Upper lobe of right lung (tissue), 1 donor: Measurements from ENCODE around the gene TESMIN. TPM values are rescaled to one million over a fixed set of nuclear protein-coding genes. Genes with fewer than 3 reads are reported as not detected.

ENCODE experiments used
- ATAC-seq: fragments of 200-7000 bp; cut with Tn5 transposase; one replicate; pipeline ENCODE4 v1.9.1; 2020; ENCODE audit warnings: mild to moderate bottlenecking, moderate library complexity
- DNase-seq: peaks from one replicate; pipeline ENCODE4 v3.0.0-alpha.2; 2020
- H3K27ac ChIP-seq: fragments of 200-600 bp; one replicate; pipeline ENCODE4 v1.8.0; 2022
- H3K27me3 ChIP-seq: fragments of 200-600 bp; one replicate; pipeline ENCODE4 v1.8.0; 2022; ENCODE audit warnings: mild to moderate bottlenecking
- H3K36me3 ChIP-seq: fragments of 200-600 bp; one replicate; pipeline ENCODE4 v1.8.0; 2022
- H3K4me1 ChIP-seq: fragments of 200-600 bp; one replicate; pipeline ENCODE4 v1.8.0; 2022
- H3K4me3 ChIP-seq: fragments of 200-600 bp; one replicate; pipeline ENCODE4 v1.8.0; 2022; ENCODE audit warnings: mild to moderate bottlenecking
- H3K9me3 ChIP-seq: fragments of 200-600 bp; one replicate; pipeline ENCODE4 v1.8.0; 2022
- intact Hi-C: fragments of 100-400 bp; cut with DNase I; formaldehyde crosslinking; loops from one replicate; pipeline ENCODE4 v1.11.0; 2022
- total RNA-seq: library from RNA; stranded (reverse); fragmentation: NEBNext Ultra II Directional; extraction: Animal tissue kit (Norgen Biotek cat#: 25700); gene quantifications from one replicate; pipeline ENCODE4 v1.2.1, GENCODE V29; 2021
- TF ChIP-seq, protein P1 (sequence below): fragments of 200-600 bp; IDR thresholded peaks from one replicate; pipeline ENCODE4 v1.8.0; 2022; ENCODE audit warnings: antibody characterized with exemption
- donor health status: DM: no; HTN: yes; CAD: no; lungs with severe emphysema.

Gene TESMIN
- total RNA-seq, 1 donor from 2014 or later: 0.81 TPM

DNA sequence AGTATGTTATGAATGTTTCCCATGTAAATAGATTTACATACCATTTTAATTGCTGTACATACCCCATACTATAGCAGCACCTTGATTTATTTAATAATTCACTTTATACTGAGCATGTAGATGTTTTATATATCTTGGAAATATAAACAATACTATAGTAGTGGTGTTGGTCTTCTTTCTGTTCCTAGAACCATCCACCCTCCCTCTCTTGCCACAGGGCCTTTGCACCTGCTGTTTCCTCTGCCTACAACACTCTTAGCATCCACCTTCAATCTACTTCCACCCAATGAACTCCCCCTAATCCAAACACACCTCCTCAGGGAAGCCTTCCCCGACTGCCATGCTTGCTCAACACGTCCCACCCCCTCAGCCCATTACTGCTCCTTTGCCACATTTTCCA, 30.2 kb downstream of the TESMIN start:
- H3K36me3 ChIP-seq: no peaks in the 10 kb centered on the region
- H3K9me3 ChIP-seq: peaks cover 6% of the 10 kb centered on the region
- no peaks in the 10 kb centered on the region for H3K27me3 ChIP-seq
- no peak overlapping the region for H3K27ac ChIP-seq
- no peaks in the 10 kb centered on the region for H3K4me1 ChIP-seq
- intact Hi-C loops: no loop called here
- DNase-seq: no peak
- ATAC-seq: no peak
- H3K4me3 ChIP-seq: no peak overlapping the region
- TF ChIP-seq, protein P1, sequence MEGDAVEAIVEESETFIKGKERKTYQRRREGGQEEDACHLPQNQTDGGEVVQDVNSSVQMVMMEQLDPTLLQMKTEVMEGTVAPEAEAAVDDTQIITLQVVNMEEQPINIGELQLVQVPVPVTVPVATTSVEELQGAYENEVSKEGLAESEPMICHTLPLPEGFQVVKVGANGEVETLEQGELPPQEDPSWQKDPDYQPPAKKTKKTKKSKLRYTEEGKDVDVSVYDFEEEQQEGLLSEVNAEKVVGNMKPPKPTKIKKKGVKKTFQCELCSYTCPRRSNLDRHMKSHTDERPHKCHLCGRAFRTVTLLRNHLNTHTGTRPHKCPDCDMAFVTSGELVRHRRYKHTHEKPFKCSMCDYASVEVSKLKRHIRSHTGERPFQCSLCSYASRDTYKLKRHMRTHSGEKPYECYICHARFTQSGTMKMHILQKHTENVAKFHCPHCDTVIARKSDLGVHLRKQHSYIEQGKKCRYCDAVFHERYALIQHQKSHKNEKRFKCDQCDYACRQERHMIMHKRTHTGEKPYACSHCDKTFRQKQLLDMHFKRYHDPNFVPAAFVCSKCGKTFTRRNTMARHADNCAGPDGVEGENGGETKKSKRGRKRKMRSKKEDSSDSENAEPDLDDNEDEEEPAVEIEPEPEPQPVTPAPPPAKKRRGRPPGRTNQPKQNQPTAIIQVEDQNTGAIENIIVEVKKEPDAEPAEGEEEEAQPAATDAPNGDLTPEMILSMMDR: no peak

DNA sequence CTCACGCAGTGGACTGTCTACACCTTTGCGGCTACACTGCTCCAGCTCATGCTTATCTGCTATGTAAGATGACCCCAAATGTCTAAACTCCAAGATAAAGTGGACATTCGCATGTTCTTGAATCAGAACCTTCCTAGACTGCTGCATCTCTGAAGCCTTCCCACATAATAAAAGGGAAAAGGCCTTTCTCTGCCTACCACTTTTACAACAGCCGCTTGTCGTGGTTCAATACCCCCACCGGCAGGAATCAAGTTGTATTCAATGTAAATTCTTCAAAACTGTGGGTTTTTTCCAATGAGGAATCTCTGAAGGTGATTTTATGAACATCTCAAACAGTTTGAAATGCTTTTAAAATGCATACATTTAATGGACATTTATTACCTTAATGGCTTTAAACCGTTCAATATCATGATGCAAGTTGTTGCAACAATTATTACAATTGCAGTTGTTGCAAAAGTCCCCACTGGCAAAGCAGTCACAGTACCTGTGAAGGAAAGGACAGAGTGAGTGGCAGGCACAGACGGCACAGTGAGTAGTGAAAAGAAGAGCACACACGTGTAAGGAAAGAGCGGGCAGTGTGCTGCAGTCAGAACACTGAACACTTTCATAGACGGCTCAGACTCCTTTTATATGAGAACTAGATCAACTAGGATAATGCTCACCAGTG, 35.7 kb downstream of the TESMIN start:
- no peaks in the 10 kb centered on the region for H3K27me3 ChIP-seq
- intact Hi-C loops: no loop called here

DNA sequence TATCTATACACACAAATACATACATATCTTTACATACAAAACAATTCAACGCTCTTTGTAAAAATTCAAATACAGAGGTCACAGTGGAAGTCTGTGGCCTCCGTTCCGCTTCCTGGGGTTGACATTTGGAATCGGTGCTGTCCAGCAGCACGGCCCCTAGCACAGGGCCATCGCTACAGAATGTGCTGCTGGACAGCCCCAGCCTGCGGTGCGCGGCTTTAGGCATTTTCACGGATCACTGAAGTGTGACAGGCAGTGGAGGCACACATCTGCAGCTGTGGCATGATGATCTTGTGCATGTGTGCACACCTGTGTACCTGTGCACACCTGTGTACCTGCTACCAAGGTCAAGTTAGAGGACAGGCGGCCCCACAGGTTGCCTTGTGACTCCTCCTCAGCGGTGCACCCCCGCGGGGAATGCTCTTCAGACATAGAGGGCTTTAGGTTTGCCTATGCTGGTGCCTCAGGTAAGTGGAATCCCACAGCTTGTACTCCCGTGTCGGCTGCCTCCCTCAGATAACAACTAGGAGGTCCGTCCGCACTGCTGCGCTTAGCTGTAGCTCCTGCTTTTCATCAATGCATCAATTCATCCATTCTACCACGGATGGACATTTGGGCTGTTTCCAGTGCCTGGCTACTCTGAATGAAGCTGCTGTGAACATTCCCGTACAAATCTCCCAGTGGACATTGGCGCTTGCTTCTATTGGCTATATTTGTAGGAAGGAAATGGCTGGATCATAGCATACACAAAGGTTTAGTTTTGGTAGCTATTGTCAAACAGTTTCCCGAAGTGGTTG, 37.1 kb downstream of the TESMIN start:
- TF ChIP-seq, protein P1: no peak
- H3K27ac ChIP-seq: no peak overlapping the region
- H3K27me3 ChIP-seq: no peaks in the 10 kb centered on the region
- H3K4me1 ChIP-seq: peaks cover 3% of the 10 kb centered on the region
- intact Hi-C loops: no loop called here
- H3K36me3 ChIP-seq: no peaks in the 10 kb centered on the region
- no peak overlapping the region for H3K4me3 ChIP-seq
- no peaks in the 10 kb centered on the region for H3K9me3 ChIP-seq
- DNase-seq: no peak
- no peak for ATAC-seq

More for the DNA sequence above, 35.7 kb downstream of the TESMIN start:
- Histone ChIP-seq H3K27ac (no peak overlapping the region), H3K4me1 (peaks cover 3% of the 10 kb centered on the region), H3K9me3 (peaks cover 6% of the 10 kb centered on the region), H3K36me3 (no peaks in the 10 kb centered on the region), H3K4me3 (no peak overlapping the region)
- ATAC-seq (no peak), DNase-seq (no peak)
- TF ChIP-seq, protein P1: no peak

DNA sequence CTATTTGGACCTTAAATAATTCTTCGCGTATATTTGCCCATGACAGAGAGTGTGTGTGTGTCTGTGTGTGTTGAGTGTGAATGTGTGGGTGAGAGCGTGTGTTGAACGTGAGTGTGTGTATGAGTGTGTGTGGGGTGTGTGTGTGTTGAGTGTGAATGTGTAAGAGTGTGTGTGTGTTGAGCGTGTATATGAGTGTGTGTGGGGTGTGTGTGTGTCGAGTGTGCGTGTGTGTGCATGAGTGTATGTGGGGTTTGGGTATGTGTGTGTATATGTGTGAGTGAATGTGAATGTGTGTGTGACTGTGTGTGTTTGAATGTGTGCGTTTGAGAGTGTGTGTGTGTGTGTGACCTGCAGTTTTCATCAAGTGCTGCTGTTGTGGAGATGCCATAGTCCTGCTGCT, 40.2 kb downstream of the TESMIN start:
- ATAC-seq (no peak), DNase-seq (no peak)
- intact Hi-C loops: no loop called here
- Histone ChIP-seq H3K9me3 (no peaks in the 10 kb centered on the region), H3K27me3 (no peaks in the 10 kb centered on the region), H3K4me3 (no peak overlapping the region), H3K4me1 (peaks cover 3% of the 10 kb centered on the region), H3K27ac (no peak overlapping the region), H3K36me3 (no peaks in the 10 kb centered on the region)
- TF ChIP-seq, protein P1: no peak

DNA sequence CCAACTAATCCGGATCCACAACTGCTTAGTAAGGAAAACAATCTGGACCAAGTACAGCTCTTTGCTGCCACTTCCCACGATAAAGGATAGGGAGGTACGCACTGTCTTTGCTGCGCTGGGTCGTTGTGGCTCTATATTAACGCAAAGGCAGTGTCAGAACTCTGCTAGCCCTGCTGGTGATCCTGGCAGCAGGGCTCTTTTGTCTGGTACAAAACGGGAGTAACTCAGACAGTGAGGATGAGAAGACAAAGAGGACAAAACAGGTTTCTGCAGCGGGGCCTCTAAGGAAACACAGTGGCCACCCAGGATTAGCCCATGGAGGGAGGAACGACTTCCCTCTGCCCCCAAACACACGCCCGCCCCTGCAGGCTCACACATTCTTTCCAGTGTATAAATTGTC, 40.9 kb downstream of the TESMIN start:
- no peaks in the 10 kb centered on the region for H3K9me3 ChIP-seq
- H3K36me3 ChIP-seq: no peaks in the 10 kb centered on the region
- DNase-seq: no peak
- H3K27ac ChIP-seq: no peak overlapping the region
- intact Hi-C loops: no loop called here
- peaks cover 3% of the 10 kb centered on the region for H3K4me1 ChIP-seq
- no peak overlapping the region for H3K4me3 ChIP-seq
- TF ChIP-seq, protein P1: no peak
- ATAC-seq: no peak
- no peaks in the 10 kb centered on the region for H3K27me3 ChIP-seq
